PC-3 (cell line): Measurements from ENCODE around the gene HLA-DOB.

Experiments used
- CTCF ChIP-seq: fragments of 300-600 bp; sonication (generic); conservative IDR thresholded peaks from 2 replicates; pipeline ENCODE4 v1.5.1; 2017; ENCODE audit warnings: antibody characterized with exemption, low read depth, mild to moderate bottlenecking, low read length
- EZH2 ChIP-seq: fragments of 300-600 bp; sonication (generic); IDR thresholded peaks from one replicate; pipeline ENCODE4 v1.6.1; 2017; ENCODE audit warnings: antibody characterized with exemption, mild to moderate bottlenecking, low read length; ENCODE audit not compliant: unreplicated experiment

DNA sequence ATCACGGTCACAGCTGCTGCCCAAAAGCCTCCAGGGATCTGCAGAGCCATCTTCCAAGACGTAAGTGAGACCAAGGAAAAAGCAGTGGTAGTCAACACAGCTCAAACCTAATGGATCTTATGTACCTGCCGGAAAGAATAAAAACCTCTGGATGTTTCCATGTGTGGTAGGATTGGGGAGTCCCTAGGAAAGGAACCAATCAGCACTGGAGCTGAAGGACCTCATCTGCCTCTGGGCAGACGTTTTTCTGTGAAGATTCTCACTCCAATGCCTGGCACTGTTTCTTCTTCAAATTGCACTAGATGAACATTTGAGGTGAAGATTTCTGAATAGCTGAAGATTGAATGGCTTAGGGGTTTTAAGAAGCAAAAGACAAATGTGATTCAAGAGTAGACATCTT lies 53.4 kb downstream of the HLA-DOB start, which contains the start of gene HLA-DQB2:
- TF ChIP-seq EZH2 = no peak
- no peak for TF ChIP-seq CTCF
